Stimulated activated naive CD4-positive, alpha-beta T cell (primary cell): Measurements from ENCODE around the gene ARHGAP28.

Experiments
- DNase-seq, 6 experiments: peaks; one replicate each; lab custom pipeline; 2025; lab: John Stamatoyannopoulos, UW

Gene ARHGAP28, protein sequence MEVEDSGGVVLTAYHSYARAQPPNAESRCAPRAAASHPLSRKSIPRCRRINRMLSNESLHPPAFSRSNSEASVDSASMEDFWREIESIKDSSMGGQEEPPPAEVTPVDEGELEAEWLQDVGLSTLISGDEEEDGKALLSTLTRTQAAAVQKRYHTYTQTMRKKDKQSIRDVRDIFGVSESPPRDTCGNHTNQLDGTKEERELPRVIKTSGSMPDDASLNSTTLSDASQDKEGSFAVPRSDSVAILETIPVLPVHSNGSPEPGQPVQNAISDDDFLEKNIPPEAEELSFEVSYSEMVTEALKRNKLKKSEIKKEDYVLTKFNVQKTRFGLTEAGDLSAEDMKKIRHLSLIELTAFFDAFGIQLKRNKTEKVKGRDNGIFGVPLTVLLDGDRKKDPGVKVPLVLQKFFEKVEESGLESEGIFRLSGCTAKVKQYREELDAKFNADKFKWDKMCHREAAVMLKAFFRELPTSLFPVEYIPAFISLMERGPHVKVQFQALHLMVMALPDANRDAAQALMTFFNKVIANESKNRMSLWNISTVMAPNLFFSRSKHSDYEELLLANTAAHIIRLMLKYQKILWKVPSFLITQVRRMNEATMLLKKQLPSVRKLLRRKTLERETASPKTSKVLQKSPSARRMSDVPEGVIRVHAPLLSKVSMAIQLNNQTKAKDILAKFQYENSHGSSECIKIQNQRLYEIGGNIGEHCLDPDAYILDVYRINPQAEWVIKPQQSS

DNA sequence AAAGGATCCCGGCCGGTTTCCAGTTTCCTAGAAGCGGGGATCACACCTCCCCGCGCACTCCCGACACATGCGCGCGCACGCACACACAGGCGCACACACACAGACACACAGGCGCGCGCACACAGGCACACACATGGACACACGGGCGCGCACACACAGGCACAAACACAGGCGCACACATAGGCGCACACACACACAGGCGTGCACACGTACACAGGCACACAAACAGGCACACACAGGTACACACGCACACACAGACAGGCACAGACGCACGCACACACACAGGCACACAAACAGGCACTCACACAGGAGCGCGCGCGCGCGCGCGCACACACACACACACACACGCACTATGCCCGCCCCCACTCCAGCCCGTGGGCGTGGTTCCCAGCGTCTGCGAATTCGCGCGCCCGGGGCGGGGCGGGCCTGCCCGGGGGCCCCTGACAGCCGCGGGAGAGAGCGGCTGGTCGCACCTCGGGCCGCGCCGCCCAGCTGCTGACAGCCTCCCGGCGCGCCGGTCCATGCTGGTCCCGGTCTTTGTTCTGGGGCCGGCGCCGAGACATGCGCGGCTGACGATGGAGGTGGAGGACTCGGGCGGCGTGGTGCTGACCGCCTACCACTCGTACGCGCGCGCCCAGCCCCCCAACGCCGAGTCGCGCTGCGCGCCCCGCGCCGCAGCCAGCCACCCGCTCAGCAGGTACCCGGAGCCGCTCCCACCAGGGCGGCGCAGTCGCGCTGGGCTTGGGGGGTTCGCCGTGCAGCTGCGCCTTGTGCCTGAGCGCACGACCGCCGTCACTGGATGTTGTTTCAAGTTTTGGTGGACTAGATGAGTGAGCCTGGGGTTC is at the start of gene ARHGAP28:
TSS of gene ARHGAP28 (plus strand) at position 470 of the 845 bp plus-strand sequence. CDS start at position 576, 106 bp downstream.
- DNase-seq, result no peak

DNA sequence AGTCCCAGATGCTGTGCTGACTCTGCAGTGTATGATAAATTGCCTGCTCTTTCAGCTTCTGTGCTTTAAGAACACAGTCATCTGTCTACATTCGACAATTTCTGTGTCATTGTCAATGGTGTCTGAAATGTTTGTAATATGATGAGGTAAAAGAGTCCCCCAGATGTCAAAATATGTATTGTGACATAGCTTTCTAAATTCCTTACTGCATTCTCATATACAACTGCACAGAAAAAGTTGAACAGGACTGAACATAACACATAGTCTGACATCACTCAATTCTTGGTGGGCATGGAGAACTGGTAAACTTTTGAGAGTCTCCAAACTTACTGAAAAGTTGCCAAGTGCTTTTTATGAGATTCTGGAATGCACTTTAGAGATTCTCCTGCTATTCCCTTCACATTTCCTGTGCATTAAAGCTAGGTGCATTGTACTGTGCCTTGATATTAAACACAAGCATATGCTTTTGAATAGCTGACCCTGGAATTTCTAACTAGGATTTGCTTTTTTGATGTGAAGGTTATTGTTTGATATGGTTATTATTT is 48.1 kb upstream of the ARHGAP28 start:
- DNase-seq, result no peak

DNA sequence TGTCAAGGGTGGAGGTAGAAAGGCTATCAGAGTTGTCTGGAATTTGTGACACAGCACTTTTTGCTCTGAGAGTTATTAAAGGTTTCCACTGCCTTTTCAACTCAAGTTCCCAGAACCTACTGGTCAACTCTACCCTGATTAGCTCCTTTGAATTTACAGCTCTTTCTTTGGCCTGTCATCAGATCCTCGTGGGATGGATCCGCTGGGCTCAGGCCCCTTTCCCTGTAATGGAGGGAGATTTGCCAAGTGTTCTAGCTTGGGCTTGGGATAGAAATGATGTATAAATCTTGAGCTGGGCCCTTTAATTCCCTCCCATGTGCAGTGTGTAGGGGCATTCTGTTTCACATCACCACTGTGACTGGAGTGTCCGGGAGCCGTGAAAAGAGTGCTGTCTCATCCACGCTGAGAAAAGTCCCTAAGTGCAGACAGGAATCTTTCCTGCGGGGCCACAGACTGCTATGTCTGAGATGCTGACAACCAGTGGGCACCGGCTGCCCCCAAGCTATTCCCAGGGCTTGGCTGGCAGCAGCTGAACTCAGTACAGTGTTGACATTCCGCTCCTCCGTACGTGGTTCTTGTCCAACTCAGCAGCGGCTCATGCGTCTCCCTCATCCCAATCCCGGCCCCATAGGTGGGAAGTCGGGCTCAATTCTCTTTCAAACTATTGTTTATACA is 46.9 kb upstream of the ARHGAP28 start:
- no peak for DNase-seq

DNA sequence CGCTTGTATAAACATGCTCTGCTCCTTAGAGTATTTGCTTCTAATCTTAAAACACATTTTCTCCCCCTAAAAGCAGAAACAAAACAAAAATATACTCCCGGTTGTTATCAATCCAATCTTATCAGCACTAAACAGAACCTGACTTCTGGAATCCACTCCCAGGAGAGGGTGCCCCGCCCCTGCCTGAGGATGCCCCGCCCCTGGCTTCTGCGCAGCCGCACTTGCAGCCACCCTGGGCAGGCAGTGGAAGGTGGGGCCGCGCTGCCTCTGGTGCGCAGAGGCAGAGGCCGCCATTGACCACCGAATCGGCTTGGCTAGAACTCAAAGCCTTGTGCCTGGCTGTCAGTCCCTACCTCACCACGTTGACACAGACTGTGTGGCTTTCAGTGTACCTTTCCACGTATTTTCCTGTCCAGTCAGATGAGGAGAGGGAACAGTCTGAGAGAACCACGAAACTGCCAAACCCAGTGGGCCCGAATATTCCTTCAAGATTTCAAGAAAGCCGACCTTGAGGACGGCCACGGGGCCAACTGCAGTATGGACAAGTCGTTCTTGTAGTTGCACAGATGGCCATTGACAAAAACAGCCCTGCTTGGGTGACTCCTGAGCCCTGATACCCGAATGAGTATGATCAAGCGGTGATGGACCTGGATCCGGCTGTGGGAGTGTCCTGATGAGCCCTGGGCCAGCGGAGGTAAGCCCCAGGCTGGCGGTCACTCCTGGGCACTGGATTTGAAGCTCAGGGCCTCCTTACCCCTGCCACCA is 46.2 kb upstream of the ARHGAP28 start:
- no peak for DNase-seq

DNA sequence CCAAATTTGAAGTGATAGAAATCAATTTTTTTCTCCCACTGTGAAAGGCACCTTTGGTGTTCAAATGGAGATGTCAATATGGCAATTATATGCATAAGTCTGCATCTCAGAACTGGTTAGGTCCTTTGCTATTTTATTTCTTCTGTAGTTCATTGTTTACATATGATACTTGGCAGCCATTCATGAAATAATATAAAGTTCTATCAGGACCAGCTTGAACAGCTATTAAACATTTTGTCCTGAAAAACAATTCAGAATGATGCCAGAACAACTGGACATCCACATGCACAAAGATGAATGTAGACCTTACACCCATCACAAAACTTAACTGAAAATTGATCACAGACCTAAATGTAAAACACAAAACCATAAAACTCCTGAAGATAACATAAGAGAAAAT is 41.8 kb upstream of the ARHGAP28 start:
- DNase-seq, result no peak

DNA sequence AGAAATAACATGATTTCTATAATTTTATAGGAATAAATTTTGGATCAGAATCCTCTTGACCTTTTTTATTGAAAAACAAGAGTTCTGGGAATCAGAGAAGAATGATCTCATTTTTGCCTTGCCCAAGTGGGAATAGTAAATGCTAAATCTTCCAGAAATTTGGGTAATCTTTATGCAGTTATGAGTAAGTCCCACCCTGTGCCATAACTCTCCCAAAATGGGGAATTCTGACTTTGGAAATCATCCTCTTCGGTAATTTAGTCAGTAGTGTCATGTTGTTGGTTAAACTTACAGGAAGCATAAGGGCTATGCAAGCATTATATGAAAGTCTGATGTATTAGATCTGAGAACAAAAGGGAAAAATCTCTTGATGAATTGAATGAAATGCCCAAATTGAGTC is 20.6 kb upstream of the ARHGAP28 start:
- no peak for DNase-seq

DNA sequence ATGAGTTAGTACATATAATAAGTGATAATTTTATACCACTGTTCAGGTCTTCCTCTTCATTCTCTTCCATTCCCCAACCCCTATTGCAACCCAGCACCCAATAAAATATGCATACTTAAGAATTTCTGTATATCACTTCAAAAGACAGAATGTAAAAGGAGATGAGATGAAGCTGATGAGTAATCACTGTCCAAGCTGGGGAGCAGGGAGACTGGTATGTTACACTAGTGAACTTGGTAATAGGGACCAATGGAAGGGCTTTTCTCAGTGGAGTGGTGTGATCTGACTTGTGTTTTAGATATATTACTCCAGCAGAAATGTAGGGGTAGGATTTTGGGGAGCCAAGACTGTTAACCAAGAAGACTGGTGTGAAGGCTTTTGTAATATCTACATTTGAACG is 18.0 kb upstream of the ARHGAP28 start:
- DNase-seq, result no peak

DNA sequence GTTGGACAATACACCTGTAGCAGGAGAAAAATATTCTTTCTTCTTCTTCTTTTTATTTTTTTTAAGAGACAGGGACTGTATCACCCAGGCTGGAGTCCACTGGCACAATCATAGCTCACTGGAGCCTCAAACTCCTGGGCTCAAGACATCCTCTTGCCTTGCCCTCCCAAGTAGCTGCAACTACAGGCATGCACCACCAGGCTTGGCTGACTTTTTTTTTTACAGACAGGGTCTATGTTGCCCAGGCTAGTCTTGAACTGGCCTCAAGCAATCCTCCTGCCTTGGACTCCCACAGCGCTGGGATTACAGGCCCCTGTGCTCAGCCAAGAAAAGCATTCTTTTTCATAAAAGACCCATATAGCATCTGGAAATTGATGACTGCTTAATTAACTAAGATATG is 17.1 kb upstream of the ARHGAP28 start:
- no peak for DNase-seq

DNA sequence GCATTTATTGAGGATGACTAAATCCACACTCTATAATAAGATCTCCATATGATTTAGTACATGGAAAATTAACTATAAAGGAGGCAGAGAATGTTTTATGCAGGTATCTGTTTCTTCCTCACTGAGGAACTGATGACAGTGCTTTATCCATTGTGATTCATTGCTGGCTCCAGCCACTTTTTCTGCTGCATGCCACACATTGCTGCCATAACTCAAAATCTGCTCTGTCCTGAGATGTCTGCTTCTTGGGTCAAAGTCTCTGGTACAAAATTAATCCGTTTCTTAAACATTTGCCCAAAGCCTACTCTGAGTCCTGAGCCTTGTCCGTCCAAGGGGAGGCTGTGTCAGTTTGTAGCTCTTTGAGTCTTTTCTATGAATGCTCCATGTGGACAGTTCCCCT is 15.5 kb upstream of the ARHGAP28 start:
- no peak for DNase-seq

DNA sequence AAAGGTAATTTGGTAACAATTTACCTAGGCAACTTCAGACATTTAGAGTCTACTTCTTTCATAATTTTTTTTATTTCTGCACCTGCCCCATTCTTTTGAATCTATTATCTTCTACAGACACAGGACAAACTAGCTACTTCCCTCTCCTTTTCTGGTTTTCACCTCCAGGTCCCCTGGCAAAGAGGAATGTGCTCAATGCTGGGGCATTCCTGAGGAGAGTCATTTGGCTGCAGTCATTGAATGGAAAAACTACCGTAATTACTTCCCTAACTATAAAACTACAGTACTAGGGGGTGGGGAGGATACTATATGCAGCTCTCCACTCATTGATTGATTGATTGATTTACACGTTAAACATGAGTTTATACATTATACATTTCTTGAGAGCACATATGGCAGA is 11.2 kb upstream of the ARHGAP28 start:
- DNase-seq, result no peak

DNA sequence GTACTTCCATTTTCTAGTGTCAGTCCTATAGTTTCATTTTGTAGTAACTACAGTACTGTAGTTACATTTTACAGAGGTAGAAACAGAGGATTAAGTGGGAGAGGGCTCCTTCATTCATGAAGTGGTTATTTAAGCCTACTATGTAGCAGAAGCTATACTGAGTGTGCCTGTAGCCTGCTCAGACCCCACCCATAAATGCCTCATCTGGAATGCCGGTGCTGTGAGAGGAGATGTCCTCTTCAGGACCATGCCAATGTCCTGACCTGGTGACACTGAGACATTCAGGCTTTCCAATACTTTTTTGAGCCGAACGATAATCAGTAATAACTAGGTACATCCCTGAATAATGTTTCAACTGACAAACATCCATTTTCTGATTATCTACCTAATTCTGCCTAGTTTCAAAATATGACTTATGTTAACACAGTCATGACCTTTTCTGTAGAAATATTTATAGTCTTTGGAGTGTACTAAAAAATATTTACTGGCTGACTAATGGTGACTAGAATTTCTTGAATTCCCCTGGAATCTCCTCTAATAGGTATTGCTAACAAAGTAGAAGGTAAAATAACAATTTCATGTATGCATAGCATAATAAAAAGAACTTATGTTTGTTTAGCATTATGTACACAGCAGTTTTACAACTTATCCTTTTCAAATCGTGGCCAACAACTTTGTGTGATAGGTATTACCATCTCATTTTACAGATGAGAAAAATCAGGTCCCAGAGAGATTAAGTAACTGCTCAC is 10.2 kb upstream of the ARHGAP28 start:
- no peak for DNase-seq

DNA sequence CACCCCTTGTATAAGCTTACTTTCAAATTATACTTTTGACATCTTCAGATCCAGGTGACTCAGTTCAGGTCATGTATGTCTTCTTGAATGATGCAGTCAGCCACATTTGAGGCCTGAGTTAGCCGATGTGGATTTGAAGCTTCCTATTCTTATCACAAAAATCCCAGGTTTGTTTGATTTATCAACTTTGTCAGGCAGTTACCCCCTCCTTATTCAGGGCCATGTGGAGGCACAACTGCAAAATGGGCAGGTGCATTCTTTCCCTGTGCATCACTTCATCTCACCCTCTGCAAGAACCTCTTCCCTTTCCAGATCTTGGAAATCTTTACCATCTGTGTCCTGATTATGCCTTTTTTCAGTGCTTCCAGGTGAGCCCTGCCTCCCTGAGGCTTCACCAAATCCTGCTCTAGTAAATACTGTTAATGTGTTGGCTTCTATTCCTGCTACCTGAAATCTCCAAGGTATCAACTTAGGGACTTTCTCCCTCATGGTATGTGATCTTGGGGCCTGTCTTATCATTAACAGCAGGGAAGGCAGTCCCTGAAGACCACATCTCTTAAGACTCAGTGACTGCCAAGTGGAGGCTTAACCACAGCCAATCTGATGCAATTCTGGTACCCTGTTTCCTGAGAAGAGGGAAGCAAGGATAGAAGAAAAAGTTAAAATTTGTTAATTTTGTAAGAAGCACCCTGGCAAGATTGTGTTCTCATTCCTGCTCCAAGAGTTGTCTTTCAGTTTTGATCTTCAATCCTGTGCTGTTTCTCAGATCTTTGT is 9.4 kb upstream of the ARHGAP28 start:
- no peak for DNase-seq

DNA sequence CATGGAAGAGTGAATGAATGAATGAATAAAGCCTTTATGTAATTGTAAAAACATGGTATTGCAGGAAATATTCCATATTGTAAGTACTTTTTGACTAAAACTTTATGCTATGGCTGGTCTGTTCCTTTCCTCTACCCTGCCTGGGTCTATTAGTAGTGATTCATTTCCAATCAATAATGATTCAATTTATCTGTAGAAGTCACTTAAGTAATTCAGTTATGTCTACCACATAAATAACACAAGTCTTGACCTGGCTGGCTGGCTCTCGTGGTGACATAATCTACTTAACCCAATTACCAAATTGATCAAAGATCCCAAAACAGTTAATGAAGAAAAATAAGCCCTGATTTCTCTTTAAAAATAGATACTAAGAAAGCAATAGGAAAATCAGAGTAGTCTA is 7.8 kb upstream of the ARHGAP28 start:
- no peak for DNase-seq

DNA sequence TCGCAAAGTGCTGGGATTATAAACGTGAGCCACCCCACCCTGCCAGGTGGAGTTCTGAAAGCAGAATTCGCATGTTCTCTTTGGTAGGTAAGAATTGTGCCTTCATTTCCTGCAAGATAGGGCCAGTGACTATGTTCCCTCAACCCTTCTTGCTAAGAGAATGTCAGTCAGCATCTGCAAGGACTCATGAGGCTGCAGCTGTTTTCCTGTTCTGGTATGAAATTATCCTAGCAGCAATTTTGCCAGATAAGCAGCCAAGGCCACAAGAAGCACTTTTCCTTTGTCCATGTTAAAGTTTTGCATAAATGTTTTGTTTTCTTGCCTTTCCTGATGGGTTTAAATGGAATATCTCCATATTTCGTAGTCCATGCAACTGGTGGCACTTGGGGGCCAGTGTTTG is 6.8 kb upstream of the ARHGAP28 start:
- no peak for DNase-seq

DNA sequence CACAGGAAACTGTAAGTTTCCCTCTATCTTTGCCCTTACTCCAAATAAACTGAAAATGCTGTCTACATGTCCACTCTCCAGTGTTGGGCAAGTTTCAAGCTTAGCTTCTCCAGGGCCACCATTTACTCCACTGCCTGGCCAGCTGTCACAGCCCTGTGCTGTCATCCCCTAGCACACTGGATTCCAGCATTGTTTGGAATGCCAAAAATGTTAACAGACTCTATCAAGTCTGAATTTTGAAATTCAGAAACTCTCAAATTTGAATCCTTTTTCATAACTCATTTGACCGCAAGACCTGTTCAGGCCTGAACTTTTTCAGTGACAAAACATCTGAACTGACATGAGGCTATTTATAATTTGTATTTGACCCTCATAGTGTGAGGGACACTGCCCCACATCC is 5.2 kb upstream of the ARHGAP28 start:
- no peak for DNase-seq

DNA sequence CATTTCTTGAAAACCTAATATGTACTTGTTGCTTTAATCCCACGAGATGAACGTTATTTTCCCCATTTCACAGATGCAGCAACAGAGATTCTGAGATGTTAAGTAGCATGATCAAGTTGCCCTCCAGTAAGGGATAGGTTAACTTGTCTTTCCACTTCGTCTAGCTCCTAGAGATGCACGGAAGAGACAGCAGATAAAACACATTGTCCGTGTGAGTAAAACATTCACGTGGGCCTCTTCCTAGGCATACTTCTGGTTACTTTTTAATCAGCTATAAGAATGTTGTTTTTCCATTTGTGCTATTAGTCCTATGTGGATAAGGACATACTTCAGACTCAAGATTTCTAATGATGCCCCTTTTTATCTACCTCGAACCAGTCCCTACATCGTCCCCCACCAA is 1.2 kb upstream of the ARHGAP28 start:
- no peak for DNase-seq

DNA sequence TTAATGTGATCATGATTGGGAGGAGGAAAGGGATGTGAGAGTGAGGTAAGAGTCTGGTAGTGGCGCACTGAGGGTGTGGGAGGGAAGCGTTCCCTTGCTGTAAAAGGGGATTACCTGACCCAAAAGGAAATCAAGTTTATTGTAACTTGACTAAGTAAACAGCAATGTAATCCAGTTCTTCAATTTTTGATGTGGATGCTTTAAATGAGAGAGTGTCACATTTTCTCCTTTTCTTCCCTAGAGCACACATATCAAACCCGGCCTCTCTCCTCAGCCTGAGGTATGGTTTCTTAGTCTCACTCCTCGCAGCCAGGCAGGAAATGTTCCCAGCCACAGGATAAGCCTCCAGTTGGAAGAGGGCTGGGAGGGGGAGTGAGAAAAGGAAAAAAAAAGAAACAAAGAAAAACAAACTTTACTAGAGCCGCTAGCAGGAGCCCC is 688 bp upstream of the ARHGAP28 start:
- no peak for DNase-seq

DNA sequence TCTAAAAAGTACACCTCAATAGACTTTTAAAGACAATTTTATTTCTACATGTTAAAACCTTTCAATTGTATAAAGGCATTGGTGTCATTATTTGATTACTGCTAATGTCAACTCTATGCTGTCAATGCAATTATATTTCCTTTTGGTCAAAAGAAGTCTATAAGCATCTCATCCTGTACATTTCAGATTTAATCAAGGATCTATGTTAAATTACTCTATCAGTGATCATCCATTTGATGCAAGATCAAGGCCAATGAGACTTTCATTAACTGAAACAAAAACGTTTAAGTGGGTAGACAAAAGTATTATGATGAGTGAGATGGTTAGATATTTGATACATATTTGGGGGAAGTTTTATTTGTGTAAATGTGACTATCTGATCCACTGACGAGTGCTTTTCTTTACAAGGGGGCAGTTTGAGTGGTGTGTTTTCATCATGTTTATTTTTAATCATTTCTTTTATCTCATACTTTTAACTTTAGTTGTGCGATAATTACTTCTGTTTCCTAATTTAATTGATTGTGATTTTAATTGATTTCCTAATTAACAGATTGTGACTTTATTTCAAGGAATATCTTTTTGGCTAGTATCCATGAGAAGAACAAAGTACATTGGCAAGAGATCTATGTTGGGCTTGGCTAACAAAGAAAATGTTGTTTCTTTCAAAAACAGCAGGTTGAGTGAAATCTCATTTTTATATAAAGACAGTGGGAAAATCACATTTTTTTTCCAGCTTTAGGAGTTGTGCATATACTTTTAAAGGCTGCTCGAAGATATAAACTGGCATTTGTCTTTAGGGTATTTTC is 1.1 kb downstream of the ARHGAP28 start:
- DNase-seq, result no peak

DNA sequence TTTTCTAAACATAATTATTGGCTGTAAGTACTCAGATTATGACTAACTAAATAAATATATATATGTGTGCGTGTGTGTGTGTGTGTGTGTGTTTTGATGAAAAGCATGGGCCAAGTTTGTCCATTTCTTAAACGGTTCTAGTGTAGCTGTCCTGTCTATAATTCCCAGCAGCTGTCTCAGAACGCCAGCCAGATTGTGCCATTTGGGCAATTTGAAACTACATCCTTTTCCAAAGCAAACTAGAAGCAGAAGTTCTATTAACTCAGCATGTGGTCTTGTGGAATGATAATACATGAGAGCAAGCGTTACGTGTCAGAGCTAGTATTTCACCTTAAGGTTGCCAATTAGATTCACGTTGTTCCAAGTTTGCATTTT is 1.7 kb downstream of the ARHGAP28 start:
- no peak for DNase-seq
